GM21526 (cell line): Measurements from ENCODE around the gene MTUS2.

Experiments used
- ATAC-seq: cut with Tn5 transposase; IDR thresholded peaks from one replicate; pipeline ENCODE4 v1.9.1; 2021; ENCODE audit warnings: moderate library complexity; ENCODE audit not compliant: unreplicated experiment, low FRiP score

Gene MTUS2

GRCh38 chr13:28820099-28821051, at the start of gene MTUS2:
Gene MTUS2, plus strand, starts transcription at chr13:28820339.
- peak; percentile 50 for ATAC-seq

GRCh38 chr13:28778308-28779215, 41.6 kb upstream of the MTUS2 start:
- no peak for ATAC-seq

- no peak for ATAC-seq
These were observed 27.1 kb upstream of the MTUS2 start for GRCh38 chr13:28792992-28793391.

- no peak for ATAC-seq
These were observed 25.7 kb upstream of the MTUS2 start for GRCh38 chr13:28794396-28794795.

GRCh38 chr13:28796938-28797257, 23.2 kb upstream of the MTUS2 start:
- no peak for ATAC-seq

GRCh38 chr13:28805193-28805819, 14.8 kb upstream of the MTUS2 start:
- ATAC-seq, result no peak

- no peak for ATAC-seq
These were observed 2.9 kb upstream of the MTUS2 start for GRCh38 chr13:28817204-28817603.

GRCh38 chr13:28819046-28819730, 951 bp upstream of the MTUS2 start:
- ATAC-seq, result no peak

- peak; percentile 52 for ATAC-seq
These were observed 422 bp upstream of the MTUS2 start for GRCh38 chr13:28819735-28820098.

GRCh38 chr13:28822151-28822550, 2.0 kb downstream of the MTUS2 start:
- no peak for ATAC-seq

- no peak for ATAC-seq
These were observed 2.7 kb downstream of the MTUS2 start for GRCh38 chr13:28822801-28823200.

GRCh38 chr13:28825379-28825778, 5.2 kb downstream of the MTUS2 start:
- ATAC-seq, result no peak

GRCh38 chr13:28826368-28826767, 6.2 kb downstream of the MTUS2 start:
- no peak for ATAC-seq

- ATAC-seq, result no peak
These were observed 10.4 kb downstream of the MTUS2 start for GRCh38 chr13:28830580-28830979.

- ATAC-seq, result no peak
These were observed 11.0 kb downstream of the MTUS2 start for GRCh38 chr13:28831117-28831516.

- no peak for ATAC-seq
These were observed 17.0 kb downstream of the MTUS2 start for GRCh38 chr13:28837111-28837510.

- no peak for ATAC-seq
These were observed 23.5 kb downstream of the MTUS2 start for GRCh38 chr13:28843639-28844038.

- no peak for ATAC-seq
These were observed 29.3 kb downstream of the MTUS2 start for GRCh38 chr13:28849441-28849840.

GRCh38 chr13:28850226-28850625, 30.1 kb downstream of the MTUS2 start:
- ATAC-seq, result no peak

- no peak for ATAC-seq
These were observed 31.3 kb downstream of the MTUS2 start for GRCh38 chr13:28851422-28851821.
